ENCODE measurements around the gene MISFA.
"Not testable (repeated sequence)": the region's sequence is repeated elsewhere in the genome, so short reads cannot be mapped to it uniquely, and the experiment has no call there.

MISFA gene

DNA sequence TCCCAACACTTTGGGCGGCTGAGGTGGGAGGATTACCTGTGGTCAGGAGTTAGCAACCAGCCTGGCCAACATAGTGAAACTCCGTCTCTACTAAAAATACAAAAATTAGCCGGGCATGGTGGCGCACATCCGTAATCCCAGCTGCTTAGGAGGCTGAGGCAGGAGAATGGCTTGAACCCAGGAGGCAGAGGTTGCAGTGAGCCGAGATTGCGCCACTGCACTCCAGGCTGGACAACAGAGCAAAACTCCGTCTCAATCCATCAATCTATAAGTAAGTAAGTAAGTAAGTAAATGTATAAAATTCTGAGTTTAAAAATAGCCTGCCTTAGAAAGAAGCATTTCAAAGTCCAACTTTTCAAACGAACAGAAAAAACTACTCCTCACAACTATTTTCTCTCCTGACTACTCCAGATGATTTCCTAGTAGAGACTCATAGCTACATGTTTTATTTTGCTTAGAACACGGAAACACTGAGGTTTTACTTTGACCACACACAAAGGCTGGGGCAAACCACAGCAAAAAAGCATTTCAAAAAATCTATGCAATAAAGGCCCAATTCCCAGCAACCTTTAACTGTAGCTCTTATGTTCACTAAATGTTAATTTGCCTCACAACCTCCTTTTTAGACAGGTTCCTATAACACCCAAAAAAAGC is 18.2 kb downstream of the MISFA start:
- DNase-seq (peak; percentile 18), ATAC-seq (peak; percentile 74)

DNA sequence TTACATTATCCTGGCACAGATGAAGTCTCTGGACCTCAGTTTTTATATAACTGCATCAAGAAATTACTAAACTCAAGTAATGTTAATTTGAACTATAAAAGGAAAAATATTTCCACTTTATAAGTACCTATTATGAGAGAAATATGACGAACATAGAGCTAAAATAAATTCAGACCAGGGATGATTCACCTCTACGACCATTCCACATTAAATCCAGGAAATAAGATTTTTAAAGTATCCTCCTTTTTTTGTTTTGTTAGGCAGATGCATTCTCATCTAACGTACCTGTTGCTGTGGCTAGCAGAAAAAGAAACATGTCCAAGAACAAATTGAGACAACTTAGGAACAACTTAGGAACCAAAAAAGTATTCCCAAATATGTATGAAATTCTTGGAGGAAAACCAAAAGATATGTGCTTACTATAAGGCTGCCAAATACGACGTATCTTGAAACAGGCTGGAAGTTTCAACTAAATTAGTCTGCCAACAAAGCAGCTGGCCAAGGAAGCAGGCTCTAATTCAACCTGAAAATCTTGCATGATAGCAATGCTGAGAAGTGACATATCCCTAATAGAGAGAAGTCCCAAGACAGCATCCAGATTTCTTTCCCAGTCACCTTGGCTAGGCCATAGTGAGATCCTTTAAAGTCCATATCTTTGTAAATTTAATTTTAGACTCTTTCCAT is 18.9 kb downstream of the MISFA start:
- ATAC-seq (no peak), DNase-seq (no peak)

DNA sequence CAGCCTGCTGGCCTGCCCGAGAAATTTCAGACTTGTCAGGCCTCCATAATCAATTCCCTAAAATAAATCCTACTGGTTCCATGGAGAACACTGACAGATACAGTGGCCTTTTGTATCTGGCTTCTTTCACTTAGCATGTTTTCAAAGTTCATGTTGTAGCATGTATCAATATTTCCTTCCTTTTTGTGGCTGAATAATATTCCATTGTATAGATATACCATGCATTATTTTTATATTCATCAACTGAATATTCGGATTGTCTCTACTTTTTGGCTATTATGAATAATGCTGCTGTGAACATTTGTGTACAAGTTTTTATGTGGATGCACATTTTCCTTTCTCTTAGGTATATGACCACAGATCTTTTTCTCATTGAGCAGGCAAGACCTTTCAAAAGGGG is 24.1 kb downstream of the MISFA start:
- no peak for DNase-seq
- ATAC-seq: no peak

- no peak for DNase-seq
- ATAC-seq: no peak
Observed at GRCh38 chr11:18624161-18624560, 24.6 kb downstream of the MISFA start.

DNA sequence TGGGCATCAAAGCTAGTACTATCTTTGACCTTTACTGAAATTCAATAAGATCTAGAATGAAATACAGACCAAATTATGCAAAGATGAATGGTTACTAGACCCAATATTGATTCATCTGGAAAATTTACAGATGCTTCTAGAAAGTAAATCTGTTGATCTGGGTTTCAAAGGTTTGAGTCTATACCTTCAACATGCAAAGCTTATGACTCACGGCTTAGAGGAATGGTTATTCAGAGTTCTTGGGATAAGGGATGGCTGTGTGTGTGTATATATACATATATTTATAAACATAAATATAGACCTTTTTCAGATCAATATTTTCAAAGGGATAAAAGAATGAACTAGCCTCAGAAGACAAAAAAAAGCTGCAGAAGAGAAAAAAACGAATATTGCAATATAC is 33.3 kb downstream of the MISFA start:
- DNase-seq (no peak), ATAC-seq (no peak)

GRCh38 chr11:18633256-18634139 is 33.9 kb downstream of the MISFA start:
- DNase-seq: peak; percentile 37

DNA sequence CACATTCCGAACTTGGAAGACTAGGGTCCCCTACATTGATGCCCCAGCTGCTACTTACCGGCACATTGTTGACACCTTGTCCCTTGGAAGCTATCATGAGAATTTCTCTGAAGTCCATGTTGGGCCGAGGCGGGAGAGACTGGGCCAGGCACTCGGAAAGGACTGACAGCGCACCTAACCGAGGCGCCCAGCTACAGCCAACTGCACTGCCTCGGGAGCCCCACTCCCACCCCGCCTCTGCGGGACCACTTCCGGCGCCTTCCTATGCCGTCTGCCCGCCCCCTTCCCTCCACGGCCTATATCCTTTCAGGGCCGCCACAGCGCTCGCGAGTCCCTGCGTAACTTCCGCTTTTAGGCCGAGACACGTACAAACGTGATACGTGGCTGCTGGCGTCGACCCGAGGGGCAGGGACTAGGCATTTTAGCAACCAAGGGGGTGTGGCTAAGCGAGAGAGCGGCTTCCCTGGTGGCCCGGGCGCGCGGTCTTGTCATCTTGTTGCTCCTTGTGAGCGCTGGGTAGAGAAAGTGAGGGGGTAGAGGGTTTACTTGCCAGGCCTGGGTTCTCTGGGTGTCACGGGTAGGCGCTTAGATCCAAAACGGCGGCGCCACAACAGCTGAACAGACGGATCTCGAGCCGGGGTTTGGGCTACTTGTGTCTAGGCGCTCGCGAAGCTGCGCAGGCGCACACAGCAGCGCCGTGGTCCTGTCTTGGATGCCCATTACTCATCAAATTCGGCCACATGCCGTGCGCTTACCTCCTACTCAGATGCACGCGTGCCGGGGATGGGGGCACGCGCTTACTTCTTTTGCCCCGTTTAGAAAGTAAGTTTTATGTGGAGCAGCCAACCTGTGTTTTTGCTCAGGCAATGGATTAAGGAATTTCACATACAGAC is 34.8 kb downstream of the MISFA start, which contains the start of gene SPTY2D1:
TSS of gene SPTY2D1 (minus strand) at position 203 of the 893 bp plus-strand sequence. CDS start at position 118, 85 bp downstream.
- ATAC-seq (peak; percentile 97), DNase-seq (peak; percentile 97)

More at GRCh38 chr11:18633256-18634139, 33.9 kb downstream of the MISFA start:
- ATAC-seq: no peak

DNA sequence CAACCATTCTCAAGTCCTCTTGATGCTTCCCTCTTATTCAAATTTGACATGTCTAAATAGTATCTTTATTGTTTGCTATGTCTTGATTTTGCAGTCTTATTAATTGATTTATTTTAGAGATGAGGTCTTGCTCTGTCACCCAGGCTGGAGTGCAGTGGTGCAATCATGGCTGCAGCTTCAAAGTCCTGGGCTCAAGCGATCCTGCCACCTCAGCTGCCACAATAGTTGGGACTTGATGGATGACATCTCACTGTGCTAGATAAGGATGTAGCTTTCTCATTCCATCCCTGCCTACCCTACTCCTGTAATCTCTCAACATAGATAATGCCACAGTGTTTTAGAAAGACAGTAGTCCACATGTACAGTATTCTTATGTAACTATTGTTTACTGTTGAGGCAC is 42.1 kb downstream of the MISFA start:
- DNase-seq: no peak
- no peak for ATAC-seq

GRCh38 chr11:18643034-18643433 is 43.4 kb downstream of the MISFA start:
- not testable (repeated sequence) for ATAC-seq, DNase-seq

GRCh38 chr11:18650353-18650752 is 50.8 kb downstream of the MISFA start:
- ATAC-seq (no peak), DNase-seq (no peak)

DNA sequence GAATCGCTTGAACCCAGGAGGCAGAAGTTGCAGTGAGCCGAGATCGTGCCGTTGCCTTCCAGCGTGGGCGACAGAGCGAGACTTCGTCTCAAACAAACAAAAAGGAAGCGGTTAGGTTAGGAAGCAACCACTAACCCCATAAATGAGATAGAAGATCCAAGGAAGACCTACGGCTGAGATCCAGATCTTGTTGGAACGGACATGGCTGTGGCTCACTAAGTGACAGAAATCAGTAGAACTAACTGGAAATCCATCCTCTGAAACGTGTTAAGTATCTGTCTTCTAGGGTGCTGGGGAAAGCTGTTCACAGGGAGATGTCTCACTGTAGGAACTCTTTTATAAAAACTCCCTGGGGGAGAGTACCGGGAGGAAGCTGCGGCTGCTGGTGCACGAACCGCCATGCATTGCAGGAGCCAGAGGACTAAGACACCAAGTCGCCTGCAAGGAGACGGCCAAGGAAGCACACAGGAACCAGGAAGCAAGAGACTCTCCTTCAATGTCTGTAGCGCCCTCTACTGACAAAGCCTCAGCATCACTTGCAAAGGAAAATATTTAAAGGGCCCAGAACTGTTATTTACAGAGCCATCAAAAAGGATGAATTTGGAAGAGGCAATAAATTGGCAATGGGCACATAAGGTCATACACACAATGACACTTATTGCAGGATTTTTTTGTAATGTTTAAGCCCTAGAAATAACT is 51.4 kb downstream of the MISFA start:
- ATAC-seq: peak; percentile 49

More for the DNA sequence above, 51.4 kb downstream of the MISFA start:
- peak; percentile 49 for DNase-seq
